HFF-Myc (cell line): Measurements from ENCODE around the gene TBRG1.

Source experiments
- DNase-seq: peaks from one replicate; pipeline ENCODE4 v3.0.0-alpha.2; 2011; ENCODE audit warnings: low read depth; ENCODE audit errors: extremely low read depth
- H3K4me3 ChIP-seq: replicated peaks from 2 replicates; pipeline ENCODE4 v1.5.1; 2011; ENCODE audit warnings: low read depth, mild to moderate bottlenecking, control low read depth, low read length
- TF ChIP-seq, protein P1 (sequence below): IDR thresholded peaks from 2 replicates; pipeline ENCODE4 v1.5.1; 2012; ENCODE audit warnings: mild to moderate bottlenecking, low read depth, low read length, control low read depth; ENCODE audit errors: missing control alignments

Gene TBRG1

DNA sequence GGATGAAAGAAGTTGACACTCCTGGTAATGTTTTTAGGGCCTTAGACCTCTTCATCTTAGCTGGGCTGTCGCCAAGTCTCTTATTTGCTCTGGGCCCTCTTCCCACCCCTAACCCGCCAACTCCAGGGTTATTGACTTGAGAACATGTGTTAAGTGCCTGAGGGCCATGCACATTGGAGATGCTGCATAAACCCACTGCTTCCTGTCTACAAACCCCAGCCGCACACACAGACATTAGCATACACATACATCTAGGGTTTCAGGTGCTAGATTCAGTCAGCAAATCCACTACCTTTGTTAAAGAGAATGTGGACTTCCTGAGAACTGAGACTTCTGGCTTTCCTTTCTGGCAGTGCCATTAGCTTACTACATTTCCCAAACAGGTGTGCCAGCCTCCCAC lies 10.6 kb upstream of the TBRG1 start:
- TF ChIP-seq, protein P1, sequence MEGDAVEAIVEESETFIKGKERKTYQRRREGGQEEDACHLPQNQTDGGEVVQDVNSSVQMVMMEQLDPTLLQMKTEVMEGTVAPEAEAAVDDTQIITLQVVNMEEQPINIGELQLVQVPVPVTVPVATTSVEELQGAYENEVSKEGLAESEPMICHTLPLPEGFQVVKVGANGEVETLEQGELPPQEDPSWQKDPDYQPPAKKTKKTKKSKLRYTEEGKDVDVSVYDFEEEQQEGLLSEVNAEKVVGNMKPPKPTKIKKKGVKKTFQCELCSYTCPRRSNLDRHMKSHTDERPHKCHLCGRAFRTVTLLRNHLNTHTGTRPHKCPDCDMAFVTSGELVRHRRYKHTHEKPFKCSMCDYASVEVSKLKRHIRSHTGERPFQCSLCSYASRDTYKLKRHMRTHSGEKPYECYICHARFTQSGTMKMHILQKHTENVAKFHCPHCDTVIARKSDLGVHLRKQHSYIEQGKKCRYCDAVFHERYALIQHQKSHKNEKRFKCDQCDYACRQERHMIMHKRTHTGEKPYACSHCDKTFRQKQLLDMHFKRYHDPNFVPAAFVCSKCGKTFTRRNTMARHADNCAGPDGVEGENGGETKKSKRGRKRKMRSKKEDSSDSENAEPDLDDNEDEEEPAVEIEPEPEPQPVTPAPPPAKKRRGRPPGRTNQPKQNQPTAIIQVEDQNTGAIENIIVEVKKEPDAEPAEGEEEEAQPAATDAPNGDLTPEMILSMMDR = no peak
- no peak overlapping the region for H3K4me3 ChIP-seq
- no peak for DNase-seq

DNA sequence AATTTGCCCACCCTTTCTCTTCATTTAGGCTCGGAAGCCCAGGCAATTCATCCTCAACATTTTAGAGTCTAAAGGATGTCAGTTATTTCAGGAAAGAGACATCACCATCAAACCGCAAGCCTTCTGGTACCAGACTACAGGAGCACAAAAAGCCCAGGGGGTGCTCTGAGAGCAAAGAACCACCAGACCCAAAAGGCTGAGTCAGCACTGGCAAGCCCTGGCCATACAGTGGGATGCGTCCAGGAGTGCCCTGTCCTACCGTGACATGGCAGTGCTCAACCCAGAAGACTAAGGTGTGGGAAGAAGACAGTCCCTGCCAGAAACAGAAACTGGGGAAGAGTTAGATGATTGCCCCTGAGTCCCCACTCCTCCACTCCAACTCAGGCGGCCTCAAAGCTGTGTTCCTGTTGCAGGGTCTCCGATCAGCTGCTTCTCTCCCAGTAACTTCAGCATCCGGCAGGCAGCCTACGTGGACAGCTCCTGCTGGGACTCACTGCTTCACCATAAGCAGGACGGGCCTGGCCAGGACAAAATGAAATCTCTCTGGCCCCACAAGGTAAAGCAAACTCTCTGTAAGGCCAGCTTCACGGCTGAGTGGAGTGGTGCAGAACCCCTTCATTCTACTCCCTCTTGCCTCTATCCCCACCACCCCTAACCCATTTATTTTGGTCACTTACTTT lies 10.0 kb upstream of the TBRG1 start:
- no peak for DNase-seq
- TF ChIP-seq, protein P1 = no peak
- no peak overlapping the region for H3K4me3 ChIP-seq

DNA sequence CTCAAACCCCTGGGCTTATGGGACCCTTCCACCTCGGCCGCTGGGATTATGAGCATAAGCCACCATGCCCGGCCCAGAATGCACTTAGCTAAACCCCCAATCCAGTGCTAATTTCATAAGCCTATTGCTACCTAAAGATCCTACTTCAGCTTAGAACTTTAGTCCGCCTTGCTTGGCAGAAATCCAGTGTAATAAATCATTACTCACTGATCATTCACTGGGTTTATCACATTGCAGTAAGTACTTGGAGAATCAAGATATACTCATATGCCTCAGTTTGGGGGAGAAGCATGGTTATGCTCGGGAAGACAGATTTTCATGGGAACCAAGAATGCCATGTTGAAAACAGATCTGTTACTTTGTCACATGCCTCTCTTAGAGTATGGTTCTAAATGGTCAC lies 3.8 kb upstream of the TBRG1 start:
- DNase-seq = no peak
- H3K4me3 ChIP-seq = no peak overlapping the region
- TF ChIP-seq, protein P1 = no peak

DNA sequence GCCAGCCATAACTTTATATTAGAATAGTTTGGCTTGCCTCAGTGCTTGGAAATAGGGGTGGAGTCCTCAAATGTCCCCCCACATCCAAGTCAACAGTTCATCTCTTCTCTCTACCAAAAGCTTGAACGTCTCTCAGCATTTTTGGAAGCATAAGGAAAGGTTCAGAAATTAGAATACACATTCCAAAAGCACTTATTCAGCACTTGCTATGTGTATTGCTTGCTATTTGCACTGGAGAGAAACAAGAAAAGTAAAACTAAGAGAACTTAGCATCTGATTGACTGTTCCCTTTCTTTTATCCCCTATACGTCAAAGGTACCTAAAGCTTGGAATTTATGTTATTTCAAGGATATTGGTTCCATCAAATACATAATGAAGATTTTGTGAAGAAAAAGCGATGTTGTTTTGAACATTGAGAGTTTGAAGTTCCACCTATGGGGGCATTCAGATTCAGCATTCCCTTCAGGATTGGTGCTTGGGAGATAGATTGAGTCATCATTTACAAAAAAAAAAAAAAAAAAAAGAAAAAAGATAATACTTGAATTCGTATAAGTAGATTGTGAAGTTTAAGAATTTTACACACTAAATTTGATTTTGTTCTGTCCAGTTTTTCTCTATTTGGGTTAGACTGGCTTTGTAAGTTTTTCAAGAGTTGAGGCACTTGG lies 1.3 kb downstream of the TBRG1 start:
- no peak for DNase-seq
- TF ChIP-seq, protein P1 = no peak
- peak overlapping the region; percentile 96 for H3K4me3 ChIP-seq

DNA sequence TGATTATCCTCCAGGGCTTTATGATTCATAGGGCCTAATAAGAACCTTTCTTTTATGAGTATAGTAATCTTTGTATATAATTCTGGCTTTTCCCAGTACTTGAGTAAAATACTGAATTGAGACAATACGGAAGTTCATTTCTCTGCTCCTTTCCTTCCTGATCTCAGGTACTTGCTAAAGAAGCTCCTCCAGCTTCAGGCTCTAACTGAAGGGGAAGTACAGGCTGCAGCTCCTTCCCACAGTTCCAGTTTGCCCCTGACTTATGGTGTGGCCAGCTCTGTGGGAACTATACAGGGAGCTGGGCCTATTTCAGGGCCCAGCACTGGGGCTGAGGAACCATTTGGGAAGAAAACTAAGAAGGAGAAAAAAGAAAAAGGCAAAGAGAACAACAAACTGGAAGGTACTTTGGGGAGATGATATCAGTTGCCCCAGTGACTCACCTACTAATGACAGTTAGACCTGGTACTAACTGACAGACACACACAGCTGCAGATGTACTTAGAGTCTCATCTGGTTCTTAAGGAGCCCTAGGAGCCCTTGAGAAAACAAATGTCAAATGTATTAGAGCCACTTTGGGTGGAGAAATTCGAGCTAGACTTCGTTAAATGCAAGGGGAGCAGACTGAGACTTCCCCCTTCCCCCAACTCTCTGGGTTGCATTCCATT lies 3.0 kb downstream of the TBRG1 start:
- no peak overlapping the region for H3K4me3 ChIP-seq
- DNase-seq = no peak
- TF ChIP-seq, protein P1 = no peak

DNA sequence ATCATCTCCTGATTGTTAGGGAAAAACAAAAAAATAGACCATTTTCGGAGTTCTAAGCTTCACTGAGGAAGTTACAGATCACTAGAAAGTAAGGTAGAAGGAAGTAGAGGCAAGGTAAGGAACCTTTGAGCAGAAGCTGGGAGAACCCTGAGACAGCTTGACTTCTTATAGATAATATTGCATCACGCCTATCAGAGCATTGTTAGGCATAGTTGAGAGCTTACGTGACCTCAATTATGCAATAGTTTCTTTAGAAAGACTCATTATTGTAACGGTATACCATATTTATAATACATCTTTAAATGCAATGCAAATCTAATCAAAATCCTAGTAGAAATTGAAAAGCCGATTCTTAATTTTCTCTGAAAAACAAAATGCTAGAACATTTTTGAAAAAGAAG lies 4.9 kb downstream of the TBRG1 start:
- TF ChIP-seq, protein P1 = no peak
- no peak for DNase-seq
- no peak overlapping the region for H3K4me3 ChIP-seq
